Measurements from ENCODE around the gene CAB39. TPM values are rescaled to one million over a fixed set of nuclear protein-coding genes. Genes with fewer than 3 reads are reported as not detected.

CAB39 gene
- polyA plus RNA-seq, 1 donor from 2014 or later, result 118 TPM

- no peaks in the 10 kb centered on the region for H3F3A ChIP-seq (ENCODE audit: insufficient read depth, low read length, poor library complexity, severe bottlenecking)
- no peaks in the 10 kb centered on the region for H4K20me1 ChIP-seq (ENCODE audit: insufficient read depth)
- TF ChIP-seq POLR2AphosphoS5 (IDR thresholded peaks at IDR 0.05), result no peak
- TF ChIP-seq REST (IDR thresholded peaks at IDR 0.05; ENCODE audit: borderline replicate concordance), result no peak
- no peak for TF ChIP-seq CTCF (IDR thresholded peaks at IDR 0.05; ENCODE audit: poor library complexity, severe bottlenecking)
- no peak for TF ChIP-seq SMC3 (conservative IDR thresholded peaks at IDR 0.05; ENCODE audit: poor library complexity)
- no peak for TF ChIP-seq TAF1 (IDR thresholded peaks at IDR 0.05; ENCODE audit: low read depth)
- TF ChIP-seq RAD21 (conservative IDR thresholded peaks at IDR 0.05), result no peak
- no peak overlapping the region for H3K4me3 ChIP-seq (ENCODE audit: low read length)
- H3K27me3 ChIP-seq (ENCODE audit: insufficient read depth, low read depth, low read length), result no peaks in the 10 kb centered on the region
- H3K4me2 ChIP-seq (ENCODE audit: low read length), result no peak overlapping the region
- H3K79me2 ChIP-seq (replicated peaks; ENCODE audit: insufficient read depth, low read length), result no peaks in the 10 kb centered on the region
- H3K9me3 ChIP-seq (ENCODE audit: low read length), result no peaks in the 10 kb centered on the region
- H3K9ac ChIP-seq (ENCODE audit: low read length), result no peak overlapping the region
- H2AFZ ChIP-seq (ENCODE audit: low read depth, low read length), result no peak overlapping the region
- no peaks in the 10 kb centered on the region for H3K36me3 ChIP-seq (ENCODE audit: insufficient read depth, low read length)
- no peaks in the 10 kb centered on the region for H3K9me2 ChIP-seq (ENCODE audit: insufficient read depth, low read length)
- no peak overlapping the region for H3K27ac ChIP-seq (ENCODE audit: low read length)
Measured at GRCh38 chr2:230690439-230690838, 22.2 kb upstream of the CAB39 start.

GRCh38 chr2:230691005-230691647, 21.5 kb upstream of the CAB39 start:
- H3K4me2 ChIP-seq (ENCODE audit: low read length), result no peak overlapping the region
- no peaks in the 10 kb centered on the region for H3K36me3 ChIP-seq (ENCODE audit: insufficient read depth, low read length)
- H3K9ac ChIP-seq (ENCODE audit: low read length), result no peak overlapping the region
- H3K4me3 ChIP-seq (ENCODE audit: low read length), result no peak overlapping the region
- no peaks in the 10 kb centered on the region for H3K9me3 ChIP-seq (ENCODE audit: low read length)
- no peaks in the 10 kb centered on the region for H3F3A ChIP-seq (ENCODE audit: insufficient read depth, low read length, poor library complexity, severe bottlenecking)
- H3K27me3 ChIP-seq (ENCODE audit: insufficient read depth, low read depth, low read length), result no peaks in the 10 kb centered on the region
- no peak overlapping the region for H3K27ac ChIP-seq (ENCODE audit: low read length)
- H3K79me2 ChIP-seq (replicated peaks; ENCODE audit: insufficient read depth, low read length), result no peaks in the 10 kb centered on the region
- H3K9me2 ChIP-seq (ENCODE audit: insufficient read depth, low read length), result no peaks in the 10 kb centered on the region
- no peaks in the 10 kb centered on the region for H4K20me1 ChIP-seq (ENCODE audit: insufficient read depth)
- no peak overlapping the region for H2AFZ ChIP-seq (ENCODE audit: low read depth, low read length)
- TF ChIP-seq REST (IDR thresholded peaks at IDR 0.05; ENCODE audit: borderline replicate concordance) (no peak), SMC3 (conservative IDR thresholded peaks at IDR 0.05; ENCODE audit: poor library complexity) (no peak), TAF1 (IDR thresholded peaks at IDR 0.05; ENCODE audit: low read depth) (no peak), RAD21 (conservative IDR thresholded peaks at IDR 0.05) (no peak), POLR2AphosphoS5 (IDR thresholded peaks at IDR 0.05) (no peak), EP300 (conservative IDR thresholded peaks at IDR 0.05; ENCODE audit: poor library complexity, severe bottlenecking) (no peak), MXI1 (conservative IDR thresholded peaks at IDR 0.05; ENCODE audit: poor library complexity, severe bottlenecking) (no peak), CTCF (IDR thresholded peaks at IDR 0.05; ENCODE audit: poor library complexity, severe bottlenecking) (no peak), EZH2 (IDR thresholded peaks at IDR 0.05; ENCODE audit: borderline replicate concordance, insufficient read depth, low read length, poor library complexity, severe bottlenecking) (no peak)

Measured in neural cell (in vitro differentiated cells).